ENCODE measurements around the gene PEX14. TPM values are rescaled to one million over a fixed set of nuclear protein-coding genes. Genes with fewer than 3 reads are reported as not detected.

Gene PEX14
- total RNA-seq, 2 donors from 2014 or later, result 24.3 to 26.0 TPM

DNA sequence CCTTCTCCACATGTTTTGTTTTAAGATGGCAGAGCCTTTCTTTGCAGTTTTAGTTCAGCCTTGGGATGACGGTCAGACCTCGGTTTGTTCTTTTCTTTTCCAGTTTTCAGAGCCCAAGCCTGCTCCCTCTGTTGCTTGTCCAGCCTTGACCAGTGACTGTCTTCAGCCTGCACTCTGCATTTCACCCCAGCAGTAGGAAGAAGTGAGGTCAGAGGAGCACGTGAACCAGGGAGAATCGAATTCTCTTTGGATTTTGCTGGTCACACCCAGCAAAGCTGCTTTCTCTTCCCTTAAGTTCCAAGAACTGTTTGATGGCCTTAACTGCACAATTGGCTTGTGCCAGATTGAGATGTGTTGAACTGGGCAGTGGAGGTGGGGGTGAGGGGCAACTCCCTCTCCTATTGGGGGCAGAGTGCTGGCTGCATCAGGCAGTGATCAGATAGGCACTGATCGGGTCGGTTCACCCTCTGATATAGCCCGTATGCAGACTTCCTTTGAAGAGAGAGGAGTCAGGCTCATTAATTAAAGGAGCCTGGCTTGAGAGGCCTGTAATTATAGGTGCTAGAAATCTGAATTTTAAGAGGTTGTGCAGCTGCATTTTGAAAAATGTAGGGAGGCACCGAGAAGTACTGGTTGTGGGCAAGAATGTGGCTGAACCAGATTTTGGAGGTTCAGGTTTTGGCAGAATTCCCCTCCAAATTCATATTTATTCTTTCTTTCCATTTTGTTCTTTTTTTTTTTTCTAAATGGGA lies 42.4 kb downstream of the PEX14 start:
- H3K36me3 ChIP-seq (ENCODE audit: control insufficient read depth, insufficient read depth, low read length), result no peaks in the 10 kb centered on the region
- Mint-ChIP-seq H3K27me3 (ENCODE audit: insufficient read depth) (no peaks in the 10 kb centered on the region), H3K9me3 (no peaks in the 10 kb centered on the region), H3K4me1 (peaks cover 37% of the 10 kb centered on the region), H3K36me3 (ENCODE audit: low read depth) (peaks cover 3% of the 10 kb centered on the region), H3K4me3 (no peak overlapping the region), H3K27ac (no peak overlapping the region)
- H3K27me3 ChIP-seq (ENCODE audit: control insufficient read depth, insufficient read depth, low read length, poor library complexity, severe bottlenecking), result no peaks in the 10 kb centered on the region
- no peak overlapping the region for H3K4me3 ChIP-seq (ENCODE audit: low read length)
- H3K9ac ChIP-seq (ENCODE audit: extremely low read depth, low read length, poor library complexity, severe bottlenecking), result no peak overlapping the region
- DNase-seq, result no peak
- H3K27ac ChIP-seq (ENCODE audit: low read depth, low read length), result peak overlapping the region; percentile 4
- H3K9me3 ChIP-seq (ENCODE audit: control insufficient read depth, low read length), result no peaks in the 10 kb centered on the region
- H3K4me1 ChIP-seq (ENCODE audit: control insufficient read depth, insufficient read depth, low read length), result peaks cover 5% of the 10 kb centered on the region
- WGBS, 2 experiments (ENCODE audit: insufficient coverage in 1 of 2, insufficient read length in 1 of 2), result 83 to 84% methylated on average over 8 of the region's 8 CpGs
- TF ChIP-seq, protein P1, sequence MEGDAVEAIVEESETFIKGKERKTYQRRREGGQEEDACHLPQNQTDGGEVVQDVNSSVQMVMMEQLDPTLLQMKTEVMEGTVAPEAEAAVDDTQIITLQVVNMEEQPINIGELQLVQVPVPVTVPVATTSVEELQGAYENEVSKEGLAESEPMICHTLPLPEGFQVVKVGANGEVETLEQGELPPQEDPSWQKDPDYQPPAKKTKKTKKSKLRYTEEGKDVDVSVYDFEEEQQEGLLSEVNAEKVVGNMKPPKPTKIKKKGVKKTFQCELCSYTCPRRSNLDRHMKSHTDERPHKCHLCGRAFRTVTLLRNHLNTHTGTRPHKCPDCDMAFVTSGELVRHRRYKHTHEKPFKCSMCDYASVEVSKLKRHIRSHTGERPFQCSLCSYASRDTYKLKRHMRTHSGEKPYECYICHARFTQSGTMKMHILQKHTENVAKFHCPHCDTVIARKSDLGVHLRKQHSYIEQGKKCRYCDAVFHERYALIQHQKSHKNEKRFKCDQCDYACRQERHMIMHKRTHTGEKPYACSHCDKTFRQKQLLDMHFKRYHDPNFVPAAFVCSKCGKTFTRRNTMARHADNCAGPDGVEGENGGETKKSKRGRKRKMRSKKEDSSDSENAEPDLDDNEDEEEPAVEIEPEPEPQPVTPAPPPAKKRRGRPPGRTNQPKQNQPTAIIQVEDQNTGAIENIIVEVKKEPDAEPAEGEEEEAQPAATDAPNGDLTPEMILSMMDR (conservative IDR thresholded peaks at IDR 0.05), result no peak

GRCh38 chr1:10517677-10517982 lies 42.9 kb downstream of the PEX14 start:
- H3K4me3 ChIP-seq (ENCODE audit: low read length), result no peak overlapping the region
- WGBS, 2 experiments (ENCODE audit: insufficient coverage in 1 of 2, insufficient read length in 1 of 2), result 73 to 87% methylated on average over 1 to 2 of the region's 2 CpGs
- H3K9me3 ChIP-seq (ENCODE audit: control insufficient read depth, low read length), result no peaks in the 10 kb centered on the region
- H3K27ac ChIP-seq (ENCODE audit: low read depth, low read length), result no peak overlapping the region
- H3K27ac Mint-ChIP-seq, result no peak overlapping the region
- H3K4me3 Mint-ChIP-seq, result no peak overlapping the region
- H3K36me3 Mint-ChIP-seq (ENCODE audit: low read depth), result peaks cover 3% of the 10 kb centered on the region
- H3K9ac ChIP-seq (ENCODE audit: extremely low read depth, low read length, poor library complexity, severe bottlenecking), result no peak overlapping the region
- no peaks in the 10 kb centered on the region for H3K27me3 ChIP-seq (ENCODE audit: control insufficient read depth, insufficient read depth, low read length, poor library complexity, severe bottlenecking)
- H3K4me1 ChIP-seq (ENCODE audit: control insufficient read depth, insufficient read depth, low read length), result peaks cover 5% of the 10 kb centered on the region
- H3K9me3 Mint-ChIP-seq, result no peaks in the 10 kb centered on the region
- H3K36me3 ChIP-seq (ENCODE audit: control insufficient read depth, insufficient read depth, low read length), result no peaks in the 10 kb centered on the region
- H3K27me3 Mint-ChIP-seq (ENCODE audit: insufficient read depth), result no peaks in the 10 kb centered on the region
- H3K4me1 Mint-ChIP-seq, result peaks cover 35% of the 10 kb centered on the region
- no peak for DNase-seq
- TF ChIP-seq, protein P1 (conservative IDR thresholded peaks at IDR 0.05), result no peak

DNA sequence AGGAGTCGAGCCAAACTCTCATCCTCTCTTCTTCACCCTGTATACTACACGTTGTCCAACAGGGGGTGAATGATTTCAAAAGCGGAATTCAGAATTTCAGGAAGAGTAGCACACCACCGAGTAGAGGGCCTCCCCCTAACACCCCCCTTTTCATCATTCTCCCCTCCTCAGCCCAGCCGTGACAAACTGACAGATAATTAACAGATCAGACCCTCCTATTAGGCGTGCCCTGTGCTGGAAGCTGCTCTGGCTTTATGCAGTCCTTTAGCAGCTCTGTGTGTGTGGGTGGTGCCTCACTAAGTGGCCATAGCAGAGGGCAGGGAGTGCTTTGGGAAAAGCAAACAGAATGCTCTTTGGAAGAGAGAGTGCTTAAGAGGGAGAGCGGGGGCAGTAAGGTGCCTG lies 44.3 kb downstream of the PEX14 start:
- H3K9me3 ChIP-seq (ENCODE audit: control insufficient read depth, low read length), result no peaks in the 10 kb centered on the region
- H3K9me3 Mint-ChIP-seq, result no peaks in the 10 kb centered on the region
- H3K27ac ChIP-seq (ENCODE audit: low read depth, low read length), result no peak overlapping the region
- no peaks in the 10 kb centered on the region for H3K27me3 Mint-ChIP-seq (ENCODE audit: insufficient read depth)
- peaks cover 3% of the 10 kb centered on the region for H3K36me3 Mint-ChIP-seq (ENCODE audit: low read depth)
- no peaks in the 10 kb centered on the region for H3K36me3 ChIP-seq (ENCODE audit: control insufficient read depth, insufficient read depth, low read length)
- H3K4me1 Mint-ChIP-seq, result peaks cover 39% of the 10 kb centered on the region
- peak overlapping the region; percentile 7 for H3K4me3 Mint-ChIP-seq
- no peaks in the 10 kb centered on the region for H3K27me3 ChIP-seq (ENCODE audit: control insufficient read depth, insufficient read depth, low read length, poor library complexity, severe bottlenecking)
- no peak overlapping the region for H3K9ac ChIP-seq (ENCODE audit: extremely low read depth, low read length, poor library complexity, severe bottlenecking)
- TF ChIP-seq, protein P1 (conservative IDR thresholded peaks at IDR 0.05), result peak; percentile 59
- DNase-seq, result peak; percentile 82
- H3K4me3 ChIP-seq (ENCODE audit: low read length), result no peak overlapping the region
- H3K27ac Mint-ChIP-seq, result peak overlapping the region; percentile 45
- 27 to 50% methylated on average over 1 to 7 of the region's 7 CpGs for WGBS, 2 experiments (ENCODE audit: insufficient coverage in 1 of 2, insufficient read length in 1 of 2)
- H3K4me1 ChIP-seq (ENCODE audit: control insufficient read depth, insufficient read depth, low read length), result peaks cover 8% of the 10 kb centered on the region

Measured in endodermal cell (in vitro differentiated cells).